WERI-Rb-1 (cell line): ENCODE measurements around the gene IFNK.

Experiments
- DNase-seq: peaks from one replicate; pipeline ENCODE4 v3.0.0-alpha.2; 2020
- H3K27ac ChIP-seq: fragments of 250-450 bp; sonication (Bioruptor Pico); 2 replicates; pipeline ENCODE4 v1.5.1; 2020; ENCODE audit warnings: mild to moderate bottlenecking, moderate library complexity
- H3K27me3 ChIP-seq: fragments of 250-450 bp; sonication (Bioruptor Pico); 2 replicates; pipeline ENCODE4 v1.5.1; 2021; ENCODE audit warnings: mild to moderate bottlenecking, low read depth, moderate library complexity; ENCODE audit not compliant: insufficient read depth, severe bottlenecking
- H3K36me3 ChIP-seq: fragments of 250-450 bp; sonication (Bioruptor Pico); 2 replicates; pipeline ENCODE4 v1.5.1; 2020; ENCODE audit warnings: mild to moderate bottlenecking, moderate library complexity
- H3K4me3 ChIP-seq: 2 replicates; pipeline ENCODE4 v1.5.1; 2011; ENCODE audit warnings: low read depth, mild to moderate bottlenecking, control low read depth, low read length
- H3K9me3 ChIP-seq: fragments of 250-450 bp; sonication (Bioruptor Pico); 2 replicates; pipeline ENCODE4 v1.5.1; 2021; ENCODE audit warnings: mild to moderate bottlenecking, moderate library complexity; ENCODE audit not compliant: severe bottlenecking
- TF ChIP-seq, protein P1 (sequence below): IDR thresholded peaks from 2 replicates; pipeline ENCODE4 v1.5.1; 2011; ENCODE audit warnings: low read depth, mild to moderate bottlenecking, control low read depth, inconsistent platforms, low read length

Gene IFNK

DNA sequence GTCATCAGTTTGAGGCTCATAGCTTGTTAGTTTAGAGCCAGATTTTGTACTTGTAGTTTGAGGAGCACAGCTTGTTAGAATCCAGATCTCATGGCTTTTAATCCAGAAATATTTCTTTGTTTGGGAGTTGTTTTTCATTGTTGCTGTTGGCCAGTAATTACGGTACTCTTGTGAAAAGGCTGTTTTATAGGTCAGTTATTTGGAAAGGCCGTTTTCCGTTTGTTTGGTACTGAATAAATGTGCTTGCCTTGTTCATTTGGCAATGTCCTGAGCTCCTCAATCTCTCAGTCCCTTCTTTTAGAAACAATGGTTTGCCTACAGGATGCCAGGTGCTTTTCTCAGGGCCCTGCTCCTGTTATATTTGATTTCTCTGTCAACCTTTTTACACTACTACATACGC is 10.0 kb downstream of the IFNK start:
- no peaks in the 10 kb centered on the region for H3K36me3 ChIP-seq
- no peaks in the 10 kb centered on the region for H3K9me3 ChIP-seq
- no peak overlapping the region for H3K4me3 ChIP-seq
- no peak for DNase-seq
- no peaks in the 10 kb centered on the region for H3K27me3 ChIP-seq
- no peak overlapping the region for H3K27ac ChIP-seq
- TF ChIP-seq, protein P1, sequence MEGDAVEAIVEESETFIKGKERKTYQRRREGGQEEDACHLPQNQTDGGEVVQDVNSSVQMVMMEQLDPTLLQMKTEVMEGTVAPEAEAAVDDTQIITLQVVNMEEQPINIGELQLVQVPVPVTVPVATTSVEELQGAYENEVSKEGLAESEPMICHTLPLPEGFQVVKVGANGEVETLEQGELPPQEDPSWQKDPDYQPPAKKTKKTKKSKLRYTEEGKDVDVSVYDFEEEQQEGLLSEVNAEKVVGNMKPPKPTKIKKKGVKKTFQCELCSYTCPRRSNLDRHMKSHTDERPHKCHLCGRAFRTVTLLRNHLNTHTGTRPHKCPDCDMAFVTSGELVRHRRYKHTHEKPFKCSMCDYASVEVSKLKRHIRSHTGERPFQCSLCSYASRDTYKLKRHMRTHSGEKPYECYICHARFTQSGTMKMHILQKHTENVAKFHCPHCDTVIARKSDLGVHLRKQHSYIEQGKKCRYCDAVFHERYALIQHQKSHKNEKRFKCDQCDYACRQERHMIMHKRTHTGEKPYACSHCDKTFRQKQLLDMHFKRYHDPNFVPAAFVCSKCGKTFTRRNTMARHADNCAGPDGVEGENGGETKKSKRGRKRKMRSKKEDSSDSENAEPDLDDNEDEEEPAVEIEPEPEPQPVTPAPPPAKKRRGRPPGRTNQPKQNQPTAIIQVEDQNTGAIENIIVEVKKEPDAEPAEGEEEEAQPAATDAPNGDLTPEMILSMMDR: no peak

DNA sequence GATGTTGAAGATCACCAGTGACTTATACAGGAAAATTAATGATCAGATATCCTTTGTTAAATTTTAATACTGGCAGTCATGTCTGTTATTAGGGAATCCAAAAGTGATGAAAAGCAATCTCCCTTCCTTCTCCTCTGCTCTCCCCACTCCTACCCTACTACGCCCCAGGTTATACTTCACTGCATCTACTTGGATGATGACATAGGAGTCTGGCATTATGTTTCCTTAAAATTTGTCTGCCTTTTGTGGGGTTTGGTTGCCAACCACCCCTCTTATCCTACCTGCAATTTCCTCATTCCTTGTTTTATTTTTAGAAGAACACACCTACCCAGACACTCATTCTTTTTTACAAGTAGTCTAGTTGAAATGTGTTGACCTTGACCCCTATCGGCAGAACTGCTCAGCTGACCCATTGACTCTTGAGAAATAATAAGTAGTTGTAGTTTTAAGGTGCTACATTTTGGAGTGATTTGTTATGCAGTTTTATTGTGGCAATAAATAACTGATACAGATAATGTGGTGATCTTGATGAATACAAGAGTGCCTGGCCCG is 10.6 kb downstream of the IFNK start:
- Histone ChIP-seq H3K36me3 (no peaks in the 10 kb centered on the region), H3K9me3 (no peaks in the 10 kb centered on the region), H3K27me3 (no peaks in the 10 kb centered on the region), H3K4me3 (no peak overlapping the region), H3K27ac (no peak overlapping the region)
- TF ChIP-seq, protein P1: no peak
- DNase-seq: no peak

DNA sequence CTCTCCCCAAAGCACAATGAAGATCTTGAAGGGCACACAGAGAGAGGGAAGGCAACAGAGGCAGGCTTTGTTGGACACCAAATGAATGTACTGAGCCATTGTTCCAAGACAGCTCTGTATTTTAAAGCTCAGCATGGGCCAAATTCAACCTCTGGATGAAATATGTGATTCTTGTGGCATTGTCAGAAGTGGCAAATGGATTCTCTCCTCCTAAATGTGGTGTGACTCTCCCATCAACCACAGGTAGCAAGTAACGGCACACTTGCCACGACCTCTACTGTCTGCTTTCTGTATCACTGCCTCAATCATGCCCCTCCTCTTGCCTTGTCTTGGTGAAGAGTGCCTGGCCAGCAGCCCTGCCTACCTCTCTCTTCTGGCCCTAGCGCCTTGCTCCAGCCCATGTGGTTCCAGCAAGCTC is 11.6 kb downstream of the IFNK start:
- no peaks in the 10 kb centered on the region for H3K9me3 ChIP-seq
- H3K36me3 ChIP-seq: no peaks in the 10 kb centered on the region
- no peak overlapping the region for H3K27ac ChIP-seq
- TF ChIP-seq, protein P1: no peak
- H3K27me3 ChIP-seq: no peaks in the 10 kb centered on the region
- no peak for DNase-seq
- no peak overlapping the region for H3K4me3 ChIP-seq

DNA sequence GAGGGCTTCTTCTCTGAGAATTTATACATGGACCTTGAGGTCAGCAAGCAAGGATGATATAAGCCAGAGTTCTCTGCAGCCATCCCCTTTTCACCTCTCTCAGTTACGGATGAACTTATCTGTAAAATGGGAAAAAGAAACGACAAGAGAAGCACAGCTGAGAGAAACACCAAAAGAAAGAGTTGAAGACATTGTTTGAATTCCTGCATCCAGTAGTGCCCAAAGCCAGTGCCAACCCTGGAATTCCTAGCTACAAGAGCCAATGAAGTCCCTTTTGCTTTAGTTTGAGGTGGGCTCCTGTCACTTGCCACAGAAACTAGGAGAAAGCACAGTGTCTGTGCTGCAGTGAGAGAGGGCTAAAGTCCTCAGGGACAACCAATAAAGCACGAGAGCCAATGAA is 12.1 kb downstream of the IFNK start:
- no peak overlapping the region for H3K4me3 ChIP-seq
- no peak for DNase-seq
- TF ChIP-seq, protein P1: no peak
- H3K27me3 ChIP-seq: no peaks in the 10 kb centered on the region
- no peaks in the 10 kb centered on the region for H3K9me3 ChIP-seq
- no peak overlapping the region for H3K27ac ChIP-seq
- no peaks in the 10 kb centered on the region for H3K36me3 ChIP-seq

DNA sequence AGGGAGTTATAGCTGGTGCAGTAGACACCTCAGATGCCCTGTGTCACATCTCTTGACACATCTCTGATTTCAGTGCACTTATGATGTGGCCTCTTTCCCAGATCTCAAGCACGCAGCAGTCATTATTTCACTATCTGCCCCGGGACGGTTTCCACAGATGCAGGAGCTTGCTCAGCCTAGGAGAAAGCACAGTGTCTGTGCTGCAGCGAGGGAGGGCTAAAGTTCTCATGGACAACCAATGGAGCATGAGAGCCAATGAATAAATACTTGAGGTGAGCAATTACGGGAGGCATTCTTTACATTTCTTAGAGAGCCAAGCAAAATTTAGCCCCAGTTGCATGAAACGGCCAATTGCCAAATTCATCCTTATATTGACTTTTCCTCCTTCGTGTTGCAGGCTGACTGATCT is 12.9 kb downstream of the IFNK start:
- H3K27ac ChIP-seq: no peak overlapping the region
- TF ChIP-seq, protein P1: no peak
- DNase-seq: no peak
- H3K9me3 ChIP-seq: no peaks in the 10 kb centered on the region
- H3K27me3 ChIP-seq: no peaks in the 10 kb centered on the region
- H3K36me3 ChIP-seq: no peaks in the 10 kb centered on the region
- H3K4me3 ChIP-seq: no peak overlapping the region

DNA sequence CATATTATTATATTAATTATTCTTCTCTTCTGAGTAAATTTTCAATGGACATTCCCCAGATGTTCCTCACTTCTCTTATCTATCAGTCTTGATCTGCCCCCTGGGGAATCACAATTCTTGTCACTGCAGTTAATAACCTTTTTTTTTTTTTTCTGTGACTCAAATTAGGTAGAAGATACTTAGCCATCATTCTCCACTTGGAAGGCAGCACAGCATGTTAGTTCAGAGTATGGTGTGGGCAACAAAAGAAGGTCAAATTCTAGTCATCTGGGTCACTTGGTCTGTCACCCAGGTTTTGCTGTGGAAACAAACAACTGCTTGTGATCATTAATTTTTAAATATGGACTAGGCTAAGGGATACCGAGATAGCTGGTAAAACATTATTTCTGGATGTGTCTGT is 13.7 kb downstream of the IFNK start:
- Histone ChIP-seq H3K27ac (no peak overlapping the region), H3K4me3 (no peak overlapping the region), H3K36me3 (no peaks in the 10 kb centered on the region), H3K27me3 (no peaks in the 10 kb centered on the region), H3K9me3 (no peaks in the 10 kb centered on the region)
- DNase-seq: no peak
- TF ChIP-seq, protein P1: no peak
